Fibroblast of lung (primary cell): ENCODE data around the gene PBX1. TPM values are rescaled to one million over a fixed set of nuclear protein-coding genes. Genes with fewer than 3 reads are reported as not detected.

Experiments used
- DNase-seq, 2 donors: peaks; one replicate each; pipeline versions ENCODE4 v3.0.0 to v3.0.0-alpha.2; 2010; ENCODE audit warnings: low read depth in 2 of 2
- H2AFZ ChIP-seq: 2 replicates; pipeline ENCODE4 v1.5.1; 2012; ENCODE audit warnings: low read length, control low read depth, inconsistent platforms
- H3K27ac ChIP-seq: 2 replicates; pipeline ENCODE4 v1.5.1; 2011; ENCODE audit warnings: low read length, control low read depth; ENCODE audit not compliant: insufficient read depth
- H3K27me3 ChIP-seq: 2 replicates; pipeline ENCODE4 v1.5.1; 2011; ENCODE audit warnings: mild to moderate bottlenecking, low read length; ENCODE audit not compliant: control insufficient read depth, insufficient read depth
- H3K36me3 ChIP-seq: 2 replicates; pipeline ENCODE4 v1.5.1; 2011; ENCODE audit warnings: low read length; ENCODE audit not compliant: control insufficient read depth, insufficient read depth
- H3K4me1 ChIP-seq: 2 replicates; pipeline ENCODE4 v1.5.1; 2011; ENCODE audit warnings: low read length; ENCODE audit not compliant: control insufficient read depth, insufficient read depth; ENCODE audit errors: extremely low read depth
- H3K4me2 ChIP-seq: 2 replicates; pipeline ENCODE4 v1.5.1; 2011; ENCODE audit warnings: low read length, control low read depth; ENCODE audit not compliant: insufficient read depth; ENCODE audit errors: extremely low read depth
- H3K4me3 ChIP-seq, 4 experiments: fragments of 200-600 bp in 1 of 4; sonication (generic) in 1 of 4; replicated peaks in 1 of 4; 2 replicates each; pipeline ENCODE4 v1.5.1; 2011 to 2016; ENCODE audit warnings: low read length in 4 of 4, low read depth in 3 of 4, mild to moderate bottlenecking in 3 of 4, control low read depth in 2 of 4, inconsistent platforms in 1 of 4, mixed read lengths in 1 of 4; ENCODE audit not compliant: insufficient read depth in 1 of 4; ENCODE audit errors: control extremely low read depth in 1 of 4
- H3K79me2 ChIP-seq: 2 replicates; pipeline ENCODE4 v1.5.1; 2012; ENCODE audit warnings: mild to moderate bottlenecking, low read length, inconsistent platforms; ENCODE audit not compliant: control insufficient read depth, insufficient read depth
- H3K9ac ChIP-seq: 2 replicates; pipeline ENCODE4 v1.5.1; 2011; ENCODE audit warnings: mild to moderate bottlenecking, low read length, control low read depth; ENCODE audit not compliant: insufficient read depth
- H3K9me3 ChIP-seq: 2 replicates; pipeline ENCODE4 v1.5.1; 2012; ENCODE audit warnings: low read depth, low read length; ENCODE audit not compliant: control insufficient read depth, insufficient read depth
- H4K20me1 ChIP-seq: 2 replicates; pipeline ENCODE4 v1.5.1; 2011; ENCODE audit warnings: low read length; ENCODE audit not compliant: control insufficient read depth, insufficient read depth; ENCODE audit errors: extremely low read depth
- EZH2 ChIP-seq: IDR thresholded peaks from 2 replicates; pipeline ENCODE4 v1.5.1; 2012; ENCODE audit warnings: low read length, control low read depth, mild to moderate bottlenecking; ENCODE audit errors: missing control alignments
- polyA plus RNA-seq, 2 donors: library from polyadenylated mRNA; depleted of rRNA in 1 of 2; stranded (reverse) in 1 of 2; unstranded in 1 of 2; fragments of >200 nt; gene quantifications; 2 replicates each; pipeline ENCODE4 v1.2.1, GENCODE V29; 2011 to 2012; ENCODE audit warnings: missing spikeins in 1 of 2
- total RNA-seq: library from RNA; depleted of rRNA; stranded (reverse); fragments of >200 nt; gene quantifications from 2 replicates; pipeline ENCODE4 v1.2.1, GENCODE V29; 2014
- TF ChIP-seq, protein P1 (sequence below), 2 donors: IDR thresholded peaks in 1 of 2; conservative IDR thresholded peaks in 1 of 2; 1 replicate in 1 of 2; 2 replicates in 1 of 2; pipeline ENCODE4 v1.5.1; 2011 to 2012; ENCODE audit warnings: low read length in 2 of 2, control low read depth in 1 of 2, inconsistent platforms in 1 of 2, low read depth in 1 of 2, mild to moderate bottlenecking in 1 of 2

Gene PBX1
- total and polyA plus RNA-seq, 2 donors (not counting 1 experiment from before 2014, with no cell fraction given): 43.1 to 46.7 TPM

DNA sequence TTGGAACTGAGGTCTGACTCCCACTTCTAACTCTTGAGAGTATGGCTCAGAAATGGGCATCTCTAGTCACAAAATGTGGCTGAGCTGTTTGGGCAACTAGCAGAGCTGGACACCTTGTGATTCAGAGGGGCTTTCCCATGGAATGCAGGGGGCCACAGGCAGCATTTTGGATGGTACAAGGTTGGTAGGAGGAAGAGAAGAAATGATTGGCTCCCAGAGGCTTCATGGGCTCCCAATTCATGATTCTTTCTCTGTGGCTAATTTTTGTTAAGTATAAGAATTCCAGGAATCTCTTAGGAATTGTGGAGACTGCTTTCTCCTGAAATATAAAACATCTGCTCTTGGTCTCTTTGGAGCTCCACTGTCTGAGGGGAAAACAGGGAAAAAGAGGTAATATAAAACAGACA, 49.7 kb downstream of the PBX1 start:
- no peaks in the 10 kb centered on the region for H3K9me3 ChIP-seq
- TF ChIP-seq, protein P1, sequence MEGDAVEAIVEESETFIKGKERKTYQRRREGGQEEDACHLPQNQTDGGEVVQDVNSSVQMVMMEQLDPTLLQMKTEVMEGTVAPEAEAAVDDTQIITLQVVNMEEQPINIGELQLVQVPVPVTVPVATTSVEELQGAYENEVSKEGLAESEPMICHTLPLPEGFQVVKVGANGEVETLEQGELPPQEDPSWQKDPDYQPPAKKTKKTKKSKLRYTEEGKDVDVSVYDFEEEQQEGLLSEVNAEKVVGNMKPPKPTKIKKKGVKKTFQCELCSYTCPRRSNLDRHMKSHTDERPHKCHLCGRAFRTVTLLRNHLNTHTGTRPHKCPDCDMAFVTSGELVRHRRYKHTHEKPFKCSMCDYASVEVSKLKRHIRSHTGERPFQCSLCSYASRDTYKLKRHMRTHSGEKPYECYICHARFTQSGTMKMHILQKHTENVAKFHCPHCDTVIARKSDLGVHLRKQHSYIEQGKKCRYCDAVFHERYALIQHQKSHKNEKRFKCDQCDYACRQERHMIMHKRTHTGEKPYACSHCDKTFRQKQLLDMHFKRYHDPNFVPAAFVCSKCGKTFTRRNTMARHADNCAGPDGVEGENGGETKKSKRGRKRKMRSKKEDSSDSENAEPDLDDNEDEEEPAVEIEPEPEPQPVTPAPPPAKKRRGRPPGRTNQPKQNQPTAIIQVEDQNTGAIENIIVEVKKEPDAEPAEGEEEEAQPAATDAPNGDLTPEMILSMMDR (conservative IDR thresholded peaks at IDR 0.05 in 1 of 2, IDR thresholded peaks at IDR 0.05 in 1 of 2; ENCODE audit: low read depth in 1 of 2, low read length in 2 of 2): no peak
- TF ChIP-seq EZH2: no peak
- H2AFZ ChIP-seq: no peak overlapping the region
- peaks cover 11% of the 10 kb centered on the region for H3K4me1 ChIP-seq
- H3K9ac ChIP-seq: no peak overlapping the region
- peak in 1 of 2 donors; percentile 68 for DNase-seq
- H4K20me1 ChIP-seq: no peaks in the 10 kb centered on the region
- H3K27ac ChIP-seq: no peak overlapping the region
- peak overlapping the region; percentile 6 for H3K4me2 ChIP-seq
- no peaks in the 10 kb centered on the region for H3K36me3 ChIP-seq
- H3K4me3 ChIP-seq: no peak overlapping the region
- H3K27me3 ChIP-seq: no peaks in the 10 kb centered on the region
- no peaks in the 10 kb centered on the region for H3K79me2 ChIP-seq

DNA sequence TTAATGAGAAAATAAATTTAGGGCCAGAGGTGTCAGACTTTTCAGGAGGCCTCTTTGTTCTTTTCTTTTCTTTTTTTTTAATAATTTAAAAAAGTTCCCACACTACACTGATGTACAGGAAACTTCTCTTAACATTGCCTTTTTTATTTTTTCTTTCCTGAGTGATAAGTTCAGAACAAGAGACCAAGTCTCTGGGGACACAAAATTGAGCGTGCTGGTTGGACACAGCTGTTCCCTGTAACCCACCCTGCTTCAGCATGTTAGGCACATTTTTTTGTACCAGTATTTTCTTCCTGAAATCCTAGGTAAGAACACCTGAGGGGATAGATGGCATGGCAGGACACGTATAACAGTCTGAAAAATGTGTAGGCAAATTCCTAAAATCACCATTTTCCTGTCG, 50.1 kb downstream of the PBX1 start:
- Histone ChIP-seq H3K9ac (no peak overlapping the region), H3K4me2 (no peak overlapping the region), H3K9me3 (no peaks in the 10 kb centered on the region), H3K4me1 (peaks cover 10% of the 10 kb centered on the region), H3K4me3 (no peak overlapping the region), H2AFZ (no peak overlapping the region), H3K79me2 (no peaks in the 10 kb centered on the region), H3K27me3 (no peaks in the 10 kb centered on the region), H4K20me1 (no peaks in the 10 kb centered on the region), H3K36me3 (no peaks in the 10 kb centered on the region), H3K27ac (no peak overlapping the region)
- DNase-seq: no peak
- TF ChIP-seq, protein P1 (conservative IDR thresholded peaks at IDR 0.05 in 1 of 2, IDR thresholded peaks at IDR 0.05 in 1 of 2; ENCODE audit: low read depth in 1 of 2, low read length in 2 of 2): no peak
- TF ChIP-seq EZH2: no peak

DNA sequence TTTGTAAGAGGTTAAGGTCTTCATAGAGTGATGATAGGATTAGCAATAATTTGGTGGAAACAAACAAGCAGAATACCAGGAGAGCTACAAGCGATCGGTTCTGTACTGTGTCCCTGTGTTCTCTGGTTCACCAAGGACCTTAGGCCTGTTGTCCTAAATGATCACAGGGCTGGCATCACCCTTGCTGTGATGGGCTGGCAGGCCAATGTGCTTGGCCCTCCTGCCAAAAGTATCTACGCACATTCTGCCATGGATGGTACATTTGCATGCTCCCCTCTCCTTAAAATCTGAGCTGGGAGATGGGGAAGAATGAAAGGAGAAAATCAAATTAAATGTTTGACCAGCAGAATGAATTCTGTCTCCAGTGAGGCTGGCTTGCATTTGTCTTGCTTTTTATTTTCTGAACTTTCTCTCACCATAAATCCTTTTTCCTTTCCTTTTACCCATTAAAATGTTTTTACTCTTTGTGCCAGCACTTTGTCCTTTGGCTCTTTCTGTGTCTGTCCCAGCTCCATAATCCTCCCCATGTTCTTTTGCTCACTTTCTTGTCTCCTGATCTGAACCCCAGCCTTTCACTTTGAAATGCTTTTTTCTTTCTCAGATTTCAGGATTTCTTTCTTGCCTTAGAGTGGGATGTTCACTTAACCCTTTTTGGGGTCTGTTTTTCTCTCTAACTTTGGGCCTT, 51.7 kb downstream of the PBX1 start:
- Histone ChIP-seq H3K27ac (no peak overlapping the region), H3K27me3 (no peaks in the 10 kb centered on the region), H3K4me2 (no peak overlapping the region), H3K79me2 (no peaks in the 10 kb centered on the region), H3K9ac (no peak overlapping the region), H3K4me1 (peaks cover 7% of the 10 kb centered on the region), H3K4me3 (no peak overlapping the region), H3K9me3 (no peaks in the 10 kb centered on the region), H2AFZ (no peak overlapping the region), H4K20me1 (no peaks in the 10 kb centered on the region), H3K36me3 (no peaks in the 10 kb centered on the region)
- no peak for DNase-seq
- TF ChIP-seq, protein P1 (conservative IDR thresholded peaks at IDR 0.05 in 1 of 2, IDR thresholded peaks at IDR 0.05 in 1 of 2; ENCODE audit: low read depth in 1 of 2, low read length in 2 of 2): no peak
- TF ChIP-seq EZH2: no peak
